Stimulated activated CD8-positive, alpha-beta memory T cell treated with anti-CD3 and anti-CD28 coated beads, Interleukin-2, amount 100 ng/mL, for 1 hour (primary cell): ENCODE data around the gene CREB5.
"Not testable (repeated sequence)": the region's sequence is repeated elsewhere in the genome, so short reads cannot be mapped to it uniquely, and the experiment has no call there.

Experiments
- DNase-seq, 2 donors: peaks; one replicate each; pipeline ENCODE4 v3.0.0-alpha.2; 2020; ENCODE audit warnings: low read depth in 2 of 2

The CREB5 gene

GRCh38 chr7:28811008-28811407 is 398.7 kb downstream of the CREB5 start:
- DNase-seq: no peak

- DNase-seq: no peak
Observed at GRCh38 chr7:28811701-28812430, 399.5 kb downstream of the CREB5 start.

- DNase-seq: no peak
Observed at GRCh38 chr7:28812616-28813015, 400.3 kb downstream of the CREB5 start.

GRCh38 chr7:28813243-28813962 is 401.1 kb downstream of the CREB5 start:
- no peak for DNase-seq

- DNase-seq: no peak
Observed at GRCh38 chr7:28815369-28815927, 403.1 kb downstream of the CREB5 start.

- no peak for DNase-seq
Observed at GRCh38 chr7:28815928-28816373, 403.6 kb downstream of the CREB5 start.

GRCh38 chr7:28818996-28819395 is 406.7 kb downstream of the CREB5 start:
- no peak for DNase-seq

GRCh38 chr7:28823582-28823981 is 411.3 kb downstream of the CREB5 start:
- DNase-seq: no peak

- not testable (repeated sequence) for DNase-seq
Observed at GRCh38 chr7:28825817-28826448, 413.6 kb downstream of the CREB5 start.

GRCh38 chr7:28830846-28831245 is 418.5 kb downstream of the CREB5 start:
- no peak for DNase-seq

GRCh38 chr7:28832669-28833068 is 420.4 kb downstream of the CREB5 start:
- DNase-seq: no peak

- DNase-seq: no peak
Observed at GRCh38 chr7:28835800-28836199, 423.5 kb downstream of the CREB5 start.

- DNase-seq: no peak
Observed at GRCh38 chr7:28836716-28837115, 424.4 kb downstream of the CREB5 start.

GRCh38 chr7:28837216-28837615 is 424.9 kb downstream of the CREB5 start:
- DNase-seq: no peak

- no peak for DNase-seq
Observed at GRCh38 chr7:28840592-28840995, 428.3 kb downstream of the CREB5 start.

- DNase-seq: no peak
Observed at GRCh38 chr7:28841766-28842165, 429.4 kb downstream of the CREB5 start.

GRCh38 chr7:28842769-28843295 is 430.5 kb downstream of the CREB5 start:
- no peak for DNase-seq

GRCh38 chr7:28845106-28845505 is 432.8 kb downstream of the CREB5 start:
- no peak for DNase-seq

GRCh38 chr7:28847176-28847575 is 434.9 kb downstream of the CREB5 start:
- DNase-seq: no peak

- DNase-seq: no peak
Observed at GRCh38 chr7:28847681-28848080, 435.4 kb downstream of the CREB5 start.

- no peak for DNase-seq
Observed at GRCh38 chr7:28848906-28849305, 436.6 kb downstream of the CREB5 start.

- no peak for DNase-seq
Observed at GRCh38 chr7:28850699-28851098, 438.4 kb downstream of the CREB5 start.
